Measurements from ENCODE around the gene MTFMT. TPM values are rescaled to one million over a fixed set of nuclear protein-coding genes. Genes with fewer than 3 reads are reported as not detected.

Gene MTFMT
- total and polyA plus RNA-seq, 2 of the 4 experiments (the other 2 are of a cell fraction), result 8.9 to 21.3 TPM

GRCh38 chr15:65066001-65066634, 36.7 kb upstream of the MTFMT start:
- H4K5ac ChIP-seq (ENCODE audit: low read depth, low read length), result no peak overlapping the region
- H3K27me3 ChIP-seq (ENCODE audit: control insufficient read depth, insufficient read depth, low read length), result peaks cover 21% of the 10 kb centered on the region
- H2AK5ac ChIP-seq (ENCODE audit: low read depth, low read length), result no peak overlapping the region
- H4K20me1 ChIP-seq (ENCODE audit: insufficient read depth, low read length), result peaks cover 9% of the 10 kb centered on the region
- H3K4me3 ChIP-seq (ENCODE audit: insufficient read depth, low read depth, low read length), result no peak overlapping the region
- ChIA-PET CTCF (interaction anchor here (1.0 kb wide), 1 partner anchor 95 kb away, joined by 3 read pairs; no protein-coding TSS in a partner anchor), POLR2A (ENCODE audit: unreplicated experiment) (no interaction called here)
- peaks cover 25% of the 10 kb centered on the region for H3K9me1 ChIP-seq (ENCODE audit: insufficient read depth, low read length)
- peak overlapping the region; percentile 42; the same call in 1 of the 2 replicates for H2BK120ac ChIP-seq (ENCODE audit: low read depth, low read length)
- H3K79me1 ChIP-seq (ENCODE audit: low read depth in 1 of 2, low read length in 2 of 2), result no peaks in the 10 kb centered on the region
- H2AK9ac ChIP-seq (replicated peaks; ENCODE audit: low read depth, low read length, poor library complexity), result no peak overlapping the region
- no peak overlapping the region for H3K27ac ChIP-seq (ENCODE audit: insufficient read depth, low read length)
- H3K4me1 ChIP-seq (ENCODE audit: control insufficient read depth, insufficient read depth, low read length), result peaks cover 29% of the 10 kb centered on the region
- no peak overlapping the region for H2BK20ac ChIP-seq (ENCODE audit: low read depth, low read length)
- no peak overlapping the region for H3K14ac ChIP-seq (replicated peaks; ENCODE audit: low read depth, low read length)
- TF ChIP-seq MXI1 (IDR thresholded peaks at IDR 0.05; ENCODE audit: borderline replicate concordance, low read depth, low read length) (no peak), CTCF (conservative IDR thresholded peaks at IDR 0.05; ENCODE audit: low read depth, low read length) (no peak), FOS (IDR thresholded peaks at IDR 0.05; ENCODE audit: low read depth, low read length) (no peak), CHD1 (IDR thresholded peaks at IDR 0.05; ENCODE audit: low read depth, low read length) (no peak), NFE2L2 (IDR thresholded peaks at IDR 0.05; ENCODE audit: low read depth, low read length) (no peak)
- no peak overlapping the region for H3K4me2 ChIP-seq (ENCODE audit: low read depth, low read length)
- H2BK5ac ChIP-seq (ENCODE audit: low read depth, low read length, poor library complexity, severe bottlenecking), result no peak overlapping the region
- WGBS, 2 experiments (ENCODE audit: extremely low coverage in 2 of 2, insufficient read length in 1 of 2), result no CpG with 5 or more reads among the region's 3 CpGs
- ATAC-seq (ENCODE audit: low read depth) (no peak), DNase-seq (peak; percentile 36)
- H3K23ac ChIP-seq (ENCODE audit: low read depth, low read length), result no peak overlapping the region
- BruUV-seq (replicated peaks), result no TSS peak
- H3K36me3 ChIP-seq (ENCODE audit: control insufficient read depth, insufficient read depth, low read length), result no peaks in the 10 kb centered on the region
- H4K91ac ChIP-seq (ENCODE audit: insufficient read depth, low read depth, low read length), result no peak overlapping the region
- no peak overlapping the region for H3K4ac ChIP-seq (ENCODE audit: low read depth, low read length)
- H2BK15ac ChIP-seq (ENCODE audit: low read depth, low read length), result no peak overlapping the region
- no peak overlapping the region for H3K9ac ChIP-seq (ENCODE audit: low read depth, low read length)
- no peak overlapping the region for H4K8ac ChIP-seq (ENCODE audit: low read depth in 2 of 2, low read length in 2 of 2)
- no peaks in the 10 kb centered on the region for H3K9me3 ChIP-seq (ENCODE audit: control insufficient read depth, insufficient read depth, low read length)
- no peak overlapping the region for H3K18ac ChIP-seq (ENCODE audit: low read depth, low read length)
- H2AFZ ChIP-seq (replicated peaks; ENCODE audit: low read length, poor library complexity), result no peak overlapping the region
- in situ Hi-C loops (cut with MboI; ENCODE audit: low sequenced_read_pairs) (no loop called here), dilution Hi-C loops (cut with HindIII; ENCODE audit: low sequenced_read_pairs, unreplicated experiment) (no loop called here), intact Hi-C loops (cut with micrococcal nuclease) (no loop called here)
- no peak overlapping the region for H3K56ac ChIP-seq (ENCODE audit: extremely low read depth, insufficient read depth, low read length)

Measured in IMR-90 (cell line).